ENCODE measurements around the gene RHBDF2. TPM values are rescaled to one million over a fixed set of nuclear protein-coding genes. Genes with fewer than 3 reads are reported as not detected.

The RHBDF2 gene
- total RNA-seq, 2 experiments from 2014 or later, result 144 to 173 TPM

GRCh38 chr17:76487451-76488192 lies 13.6 kb downstream of the RHBDF2 start:
- POLR2A ChIA-PET, result interaction anchor here (0.7 kb wide), 2 partner anchors 9 to 47 kb away, joined by 3 to 4 read pairs; no protein-coding TSS in a partner anchor

GRCh38 chr17:76485569-76485968 lies 15.7 kb downstream of the RHBDF2 start:
- no peak for TF ChIP-seq CTCF (conservative IDR thresholded peaks at IDR 0.05; ENCODE audit: low read length)
- H4K20me1 ChIP-seq (ENCODE audit: insufficient read depth, low read length), result no peaks in the 10 kb centered on the region
- peak overlapping the region; percentile 95 for H3K27ac ChIP-seq (ENCODE audit: low read depth, low read length, poor library complexity, severe bottlenecking)
- no TSS peak for BruUV-seq (replicated peaks)
- peak; percentile 73 for DNase-seq (ENCODE audit: low spot score)
- H3K9me2 ChIP-seq (ENCODE audit: insufficient read depth, low read length), result no peaks in the 10 kb centered on the region
- peak overlapping the region; percentile 62; the same call in 1 of the 2 replicates for H2AFZ ChIP-seq (ENCODE audit: low read length)
- peak overlapping the region; percentile 44 for H3K4me2 ChIP-seq (ENCODE audit: low read length)
- ChIA-PET CTCF (ENCODE audit: unreplicated experiment) (interaction anchor here (0.7 to 0.8 kb wide), 2 partner anchors 12 to 13 kb away, joined by 3 to 5 read pairs; no protein-coding TSS in a partner anchor), POLR2A (interaction anchor here (0.6 to 1.4 kb wide), 6 partner anchors 14 to 72 kb away, joined by 3 to 11 read pairs (median 4); no protein-coding TSS in a partner anchor)
- H3K4me1 ChIP-seq (ENCODE audit: insufficient read depth, low read length, poor library complexity, severe bottlenecking), result peaks cover 74% of the 10 kb centered on the region
- H3K4me3 ChIP-seq (ENCODE audit: low read depth, low read length, poor library complexity, severe bottlenecking), result peak overlapping the region; percentile 21
- H3K9me3 ChIP-seq (ENCODE audit: low read length), result no peaks in the 10 kb centered on the region
- peaks cover 18% of the 10 kb centered on the region for H3K36me3 ChIP-seq (ENCODE audit: insufficient read depth, low read length)
- H3K79me2 ChIP-seq (ENCODE audit: insufficient read depth, low read depth, low read length), result no peaks in the 10 kb centered on the region
- intact Hi-C loops (cut with micrococcal nuclease; ENCODE audit: unreplicated experiment), result loop anchor here (5.0 kb wide), 1 partner anchor 1647 kb away; the partner anchor contains the start of gene TMC8

More at GRCh38 chr17:76487451-76488192, 13.6 kb downstream of the RHBDF2 start:
- peak overlapping the region; percentile 0 for H3K27ac ChIP-seq (ENCODE audit: low read depth, low read length, poor library complexity, severe bottlenecking)
- CTCF ChIA-PET (ENCODE audit: unreplicated experiment), result no interaction called here
- BruUV-seq (replicated peaks), result no TSS peak
- no peaks in the 10 kb centered on the region for H3K9me2 ChIP-seq (ENCODE audit: insufficient read depth, low read length)
- H3K36me3 ChIP-seq (ENCODE audit: insufficient read depth, low read length), result peaks cover 18% of the 10 kb centered on the region
- intact Hi-C loops (cut with micrococcal nuclease; ENCODE audit: unreplicated experiment), result loop anchor here (5.0 kb wide), 1 partner anchor 1645 kb away; the partner anchor contains the start of gene TMC8
- TF ChIP-seq EZH2phosphoT487 (IDR thresholded peaks at IDR 0.05; ENCODE audit: borderline replicate concordance, low read depth, low read length), result no peak
- no peak for TF ChIP-seq CTCF (conservative IDR thresholded peaks at IDR 0.05; ENCODE audit: low read length)
- peaks cover 75% of the 10 kb centered on the region for H3K4me1 ChIP-seq (ENCODE audit: insufficient read depth, low read length, poor library complexity, severe bottlenecking)
- no peak overlapping the region for H3K4me3 ChIP-seq (ENCODE audit: low read depth, low read length, poor library complexity, severe bottlenecking)
- H3K9me3 ChIP-seq (ENCODE audit: low read length), result no peaks in the 10 kb centered on the region
- no peak overlapping the region for H2AFZ ChIP-seq (ENCODE audit: low read length)
- no peaks in the 10 kb centered on the region for H4K20me1 ChIP-seq (ENCODE audit: insufficient read depth, low read length)
- no peak overlapping the region for H3K4me2 ChIP-seq (ENCODE audit: low read length)
- H3K79me2 ChIP-seq (ENCODE audit: insufficient read depth, low read depth, low read length), result no peaks in the 10 kb centered on the region
- no peak for DNase-seq (ENCODE audit: low spot score)
